ENCODE data around the gene LGI1. TPM values are rescaled to one million over a fixed set of nuclear protein-coding genes. Genes with fewer than 3 reads are reported as not detected.

LGI1 gene
- total RNA-seq, 1 experiment from 2014 or later, result 1.2 TPM

- H4K20me1 ChIP-seq (ENCODE audit: control insufficient read depth, insufficient read depth, insufficient read length), result no peaks in the 10 kb centered on the region
- H2BK15ac ChIP-seq (ENCODE audit: low read depth, low read length), result no peak overlapping the region
- no peak overlapping the region for H3K4me2 ChIP-seq (ENCODE audit: insufficient read depth, insufficient read length, low read length)
- no peak overlapping the region for H3K56ac ChIP-seq (ENCODE audit: insufficient read length, low read depth, low read length)
- no peak overlapping the region for H2AK5ac ChIP-seq (ENCODE audit: insufficient read length, low read length)
- H3K27ac ChIP-seq (ENCODE audit: insufficient read length, low read depth, low read length), result no peak overlapping the region
- H2BK12ac ChIP-seq (ENCODE audit: insufficient read length, low read depth, low read length), result no peak overlapping the region
- no peak overlapping the region for H2BK5ac ChIP-seq (ENCODE audit: insufficient read length, low read length)
- no peak overlapping the region for H3K18ac ChIP-seq (ENCODE audit: insufficient read length, low read depth, low read length)
- no peak overlapping the region for H3T11ph ChIP-seq (ENCODE audit: low read length)
- peaks cover 24% of the 10 kb centered on the region for H3K27me3 Mint-ChIP-seq (ENCODE audit: low read depth)
- no peak overlapping the region for H3K4ac ChIP-seq (ENCODE audit: low read depth, low read length)
- H3K79me2 ChIP-seq (ENCODE audit: insufficient read depth, low read length), result no peaks in the 10 kb centered on the region
- no peak overlapping the region for H2BK120ac ChIP-seq (ENCODE audit: low read depth, low read length, poor library complexity, severe bottlenecking)
- no peak overlapping the region for H4K91ac ChIP-seq (ENCODE audit: insufficient read length, low read depth, low read length)
- peaks cover 22 to 28% of the 10 kb centered on the region in 2 experiments for H3K4me1 Mint-ChIP-seq
- no peak overlapping the region for H3K27ac Mint-ChIP-seq
- H3K79me1 ChIP-seq (ENCODE audit: insufficient read depth, low read depth, low read length, poor library complexity, severe bottlenecking), result no peaks in the 10 kb centered on the region
- no peaks in the 10 kb centered on the region for H3K9me3 Mint-ChIP-seq
- no peak for TF ChIP-seq CTCF (conservative IDR thresholded peaks at IDR 0.05)
- no peaks in the 10 kb centered on the region for H3K9me3 ChIP-seq (ENCODE audit: control insufficient read depth, low read depth, low read length)
- H3K23ac ChIP-seq (ENCODE audit: insufficient read length, low read depth, low read length), result no peak overlapping the region
- H3K14ac ChIP-seq (ENCODE audit: insufficient read depth, low read length), result no peak overlapping the region
- H4K8ac ChIP-seq (replicated peaks; ENCODE audit: insufficient read length, low read depth, low read length), result no peak overlapping the region
- WGBS (ENCODE audit: extremely low coverage, insufficient read length, low lambda C conversion rate), result no CpG with 5 or more reads among the region's 1 CpG
- H3K23me2 ChIP-seq (ENCODE audit: insufficient read length, low read depth, low read length, poor library complexity, severe bottlenecking), result no peaks in the 10 kb centered on the region
- no peak overlapping the region for H4K5ac ChIP-seq (ENCODE audit: insufficient read length, low read depth, low read length)
- H3K4me1 ChIP-seq (ENCODE audit: insufficient read depth, low read length), result no peaks in the 10 kb centered on the region; the same call in 1 of the 2 replicates
- no peak overlapping the region for H2AFZ ChIP-seq (ENCODE audit: low read length)
- H3K36me3 Mint-ChIP-seq (ENCODE audit: insufficient read depth in 1 of 3, low read depth in 3 of 3), result no peaks in the 10 kb centered on the region
- no peak overlapping the region for H3K9ac ChIP-seq (ENCODE audit: extremely low read depth, insufficient read length, low read length)
- H3K27me3 ChIP-seq (ENCODE audit: insufficient read depth, low read length), result no peaks in the 10 kb centered on the region
- DNase-seq, result no peak
- H3K4me3 Mint-ChIP-seq, result no peak overlapping the region
- no peak overlapping the region for H2BK20ac ChIP-seq (ENCODE audit: low read depth, low read length, poor library complexity, severe bottlenecking)
Measured at GRCh38 chr10:93812659-93813338, 55.1 kb downstream of the LGI1 start.
